Measurements from ENCODE around the gene MED15.
A peak's percentile ranks its signal among the peaks of the same experiment; 100 is the strongest.
"Not testable (repeated sequence)": the region's sequence is repeated elsewhere in the genome, so short reads cannot be mapped to it uniquely, and the experiment has no call there.

MED15 gene

GRCh38 chr22:20602609-20603164 is 95.3 kb downstream of the MED15 start:
- no peak for DNase-seq (ENCODE audit: low read depth in 2 of 2)

- no peak for DNase-seq (ENCODE audit: low read depth in 2 of 2)
Observed at GRCh38 chr22:20604092-20604747, 96.8 kb downstream of the MED15 start.

- no peak for DNase-seq (ENCODE audit: low read depth in 2 of 2)
Observed at GRCh38 chr22:20604776-20605221, 97.4 kb downstream of the MED15 start.

- no peak for DNase-seq (ENCODE audit: low read depth in 2 of 2)
Observed at GRCh38 chr22:20605328-20605727, 97.9 kb downstream of the MED15 start.

- DNase-seq (ENCODE audit: low read depth in 2 of 2) = peak; percentile 46 to 50
Observed at GRCh38 chr22:20606041-20606783, 98.8 kb downstream of the MED15 start.

GRCh38 chr22:20606784-20607128 is 99.3 kb downstream of the MED15 start:
- no peak for DNase-seq (ENCODE audit: low read depth in 2 of 2)

GRCh38 chr22:20607157-20607907 is 99.9 kb downstream of the MED15 start:
- DNase-seq (ENCODE audit: low read depth in 2 of 2) = no peak

- no peak for DNase-seq (ENCODE audit: low read depth in 2 of 2)
Observed at GRCh38 chr22:20610243-20610686, 102.9 kb downstream of the MED15 start.

- DNase-seq (ENCODE audit: low read depth in 2 of 2) = no peak
Observed at GRCh38 chr22:20610757-20611156, 103.3 kb downstream of the MED15 start.

GRCh38 chr22:20611418-20611817 is 104.0 kb downstream of the MED15 start:
- no peak for DNase-seq (ENCODE audit: low read depth in 2 of 2)

GRCh38 chr22:20613301-20613700 is 105.9 kb downstream of the MED15 start:
- DNase-seq (ENCODE audit: low read depth in 2 of 2) = no peak

- DNase-seq (ENCODE audit: low read depth in 2 of 2) = no peak
Observed at GRCh38 chr22:20615021-20615420, 107.6 kb downstream of the MED15 start.

GRCh38 chr22:20615533-20616450 is 108.4 kb downstream of the MED15 start:
- DNase-seq (ENCODE audit: low read depth in 2 of 2) = no peak

- DNase-seq (ENCODE audit: low read depth in 2 of 2) = no peak
Observed at GRCh38 chr22:20616451-20617043, 109.1 kb downstream of the MED15 start.

GRCh38 chr22:20618488-20618887 is 111.1 kb downstream of the MED15 start:
- DNase-seq (ENCODE audit: low read depth in 2 of 2) = no peak

GRCh38 chr22:20619045-20619892 is 111.9 kb downstream of the MED15 start:
- DNase-seq (ENCODE audit: low read depth in 2 of 2) = no peak

- not testable (repeated sequence) for DNase-seq (ENCODE audit: low read depth in 2 of 2)
Observed at GRCh38 chr22:20619893-20620194, 112.4 kb downstream of the MED15 start.

- no peak for DNase-seq (ENCODE audit: low read depth in 2 of 2)
Observed at GRCh38 chr22:20621162-20621561, 113.8 kb downstream of the MED15 start.

GRCh38 chr22:20622650-20623339 is 115.4 kb downstream of the MED15 start:
- DNase-seq (ENCODE audit: low read depth in 2 of 2) = no peak

All from activated CD4-positive, alpha-beta T cell treated with anti-CD3 and anti-CD28 coated beads for 24 hours (primary cell).